NB4 (cell line): Measurements from ENCODE around the gene KIF27.

ENCODE experiments used
- DNase-seq: peaks from one replicate; pipeline ENCODE4 v3.0.0; 2010; ENCODE audit warnings: low read depth
- H3K4me3 ChIP-seq: one replicate; pipeline ENCODE4 v1.5.1; 2011; ENCODE audit warnings: mild to moderate bottlenecking, low read depth, low read length, moderate library complexity
- CTCF ChIP-seq: IDR thresholded peaks from one replicate; pipeline ENCODE4 v1.5.1; 2012; ENCODE audit warnings: low read depth, low read length
- MAX ChIP-seq: IDR thresholded peaks from 2 replicates; pipeline ENCODE4 v1.6.1; 2011; ENCODE audit warnings: low read depth, low read length
- MYC ChIP-seq: IDR thresholded peaks from 2 replicates; pipeline ENCODE4 v1.6.1; 2011; ENCODE audit warnings: low read depth, low read length
- POLR2A ChIP-seq: IDR thresholded peaks from 2 replicates; pipeline ENCODE4 v1.6.1; 2011; ENCODE audit warnings: mild to moderate bottlenecking; ENCODE audit not compliant: insufficient read length; ENCODE audit errors: extremely low read depth

The KIF27 gene

GRCh38 chr9:83935276-83935935 is 14.2 kb upstream of the KIF27 start:
- TF ChIP-seq POLR2A: no peak
- no peak for TF ChIP-seq MAX
- no peak for TF ChIP-seq MYC
- TF ChIP-seq CTCF: no peak
- no peak for DNase-seq
- H3K4me3 ChIP-seq: no peak overlapping the region

- peak; percentile 79 for DNase-seq
- no peak overlapping the region for H3K4me3 ChIP-seq
- TF ChIP-seq CTCF (no peak), MAX (peak; percentile 50), POLR2A (no peak), MYC (no peak)
Measured at GRCh38 chr9:83934569-83935275, 13.5 kb upstream of the KIF27 start.

GRCh38 chr9:83933790-83934189 is 12.6 kb upstream of the KIF27 start:
- no peak overlapping the region for H3K4me3 ChIP-seq
- TF ChIP-seq POLR2A: no peak
- no peak for TF ChIP-seq CTCF
- no peak for TF ChIP-seq MYC
- TF ChIP-seq MAX: no peak
- peak; percentile 47 for DNase-seq

- TF ChIP-seq MAX (no peak), CTCF (no peak), MYC (no peak), POLR2A (no peak)
- no peak for DNase-seq
- H3K4me3 ChIP-seq: no peak overlapping the region
Measured at GRCh38 chr9:83932851-83933250, 11.6 kb upstream of the KIF27 start.

GRCh38 chr9:83932011-83932410 is 10.8 kb upstream of the KIF27 start:
- no peak for TF ChIP-seq POLR2A
- no peak for TF ChIP-seq MYC
- no peak for TF ChIP-seq CTCF
- no peak for TF ChIP-seq MAX
- peak; percentile 61 for DNase-seq
- H3K4me3 ChIP-seq: no peak overlapping the region
